PC-9 (cell line): ENCODE data around the gene BORCS5. TPM values are rescaled to one million over a fixed set of nuclear protein-coding genes. Genes with fewer than 3 reads are reported as not detected.
A peak's percentile ranks its signal among the peaks of the same experiment; 100 is the strongest.

ENCODE experiments used
- BruUV-seq: library from RNA; stranded (reverse); fragments of 400-500 nt; replicated peaks from 2 replicates; lab custom pipeline; 2021; lab: Mats Ljungman, UMichigan
- CTCF ChIA-PET: fragments of 300-600 bp; sonication (Branson Sonifier 250); formaldehyde crosslinking; loops from one replicate; lab custom pipeline; 2022; ENCODE audit warnings: antibody characterized with exemption; lab: Charles Lee
- POLR2A ChIA-PET: fragments of 300-600 bp; sonication (Branson Sonifier 250); formaldehyde crosslinking; loops from one replicate; lab custom pipeline; 2022; ENCODE audit warnings: antibody characterized with exemption; ENCODE audit not compliant: unreplicated experiment; lab: Charles Lee
- DNase-seq, 2 experiments: peaks; one replicate each; pipeline versions ENCODE4 v3.0.0 to v3.0.0-alpha.2; 2015 to 2022; ENCODE audit warnings: mixed read lengths in 1 of 2
- H2AFZ ChIP-seq: fragments of 200-600 bp; sonication (generic); 2 replicates; pipeline ENCODE4 v1.8.1; 2017; ENCODE audit warnings: antibody characterized with exemption
- H3F3A ChIP-seq: fragments of 200-600 bp; sonication (generic); 2 replicates; pipeline ENCODE4 v1.8.1; 2017; ENCODE audit warnings: antibody characterized with exemption, mild to moderate bottlenecking, low read depth; ENCODE audit not compliant: insufficient read depth
- H3K27ac ChIP-seq: fragments of 200-600 bp; sonication (generic); 2 replicates; pipeline ENCODE4 v1.6.1; 2016; ENCODE audit warnings: mixed run types
- H3K27me3 ChIP-seq: fragments of 200-600 bp; sonication (generic); 2 replicates; pipeline ENCODE4 v1.6.1; 2016; ENCODE audit warnings: low read depth, mixed run types; ENCODE audit not compliant: insufficient read depth
- H3K36me3 ChIP-seq: fragments of 200-600 bp; sonication (generic); 2 replicates; pipeline ENCODE4 v1.6.1; 2016; ENCODE audit warnings: low read depth, mixed run types
- H3K4me1 ChIP-seq: fragments of 200-600 bp; sonication (generic); replicated peaks from 2 replicates; pipeline ENCODE4 v1.6.1; 2016; ENCODE audit warnings: mixed run types; ENCODE audit not compliant: insufficient read depth
- H3K4me2 ChIP-seq: fragments of 200-600 bp; sonication (generic); 2 replicates; pipeline ENCODE4 v1.6.1; 2017; ENCODE audit warnings: mixed run types
- H3K4me3 ChIP-seq: fragments of 200-600 bp; sonication (generic); 2 replicates; pipeline ENCODE4 v1.6.1; 2016; ENCODE audit warnings: mixed run types
- H3K79me2 ChIP-seq: fragments of 200-600 bp; sonication (generic); 2 replicates; pipeline ENCODE4 v1.6.1; 2017; ENCODE audit warnings: low read depth, mixed run types
- H3K9me2 ChIP-seq: fragments of 200-600 bp; sonication (generic); 2 replicates; pipeline ENCODE4 v1.8.1; 2017; ENCODE audit warnings: mild to moderate bottlenecking; ENCODE audit not compliant: insufficient read depth
- H3K9me3 ChIP-seq: fragments of 200-600 bp; sonication (generic); 2 replicates; pipeline ENCODE4 v1.8.1; 2016; ENCODE audit warnings: low read depth; ENCODE audit not compliant: insufficient read depth
- H4K20me1 ChIP-seq: fragments of 200-600 bp; sonication (generic); 2 replicates; pipeline ENCODE4 v1.8.1; 2017; ENCODE audit not compliant: insufficient read depth
- EZH2 ChIP-seq: fragments of 200-600 bp; sonication (generic); IDR thresholded peaks from 2 replicates; pipeline ENCODE4 v1.8.0; 2017; ENCODE audit warnings: antibody characterized with exemption, low read depth
- intact Hi-C: fragments of 100-400 bp; cut with micrococcal nuclease; formaldehyde crosslinking; loops from one replicate; pipeline ENCODE4 v1.10.0; 2022; ENCODE audit not compliant: unreplicated experiment
- total RNA-seq: library from RNA; stranded (reverse); gene quantifications from 2 replicates; pipeline ENCODE4 v1.2.3, GENCODE V29; 2021
- TF ChIP-seq, protein P1 (sequence below): fragments of 200-600 bp; sonication (generic); conservative IDR thresholded peaks from 2 replicates; pipeline ENCODE4 v1.6.1; 2017; ENCODE audit warnings: mixed run types, antibody characterized with exemption, mild to moderate bottlenecking, moderate library complexity

BORCS5 gene
- total RNA-seq, 1 experiment from 2014 or later, result 19.7 TPM

DNA sequence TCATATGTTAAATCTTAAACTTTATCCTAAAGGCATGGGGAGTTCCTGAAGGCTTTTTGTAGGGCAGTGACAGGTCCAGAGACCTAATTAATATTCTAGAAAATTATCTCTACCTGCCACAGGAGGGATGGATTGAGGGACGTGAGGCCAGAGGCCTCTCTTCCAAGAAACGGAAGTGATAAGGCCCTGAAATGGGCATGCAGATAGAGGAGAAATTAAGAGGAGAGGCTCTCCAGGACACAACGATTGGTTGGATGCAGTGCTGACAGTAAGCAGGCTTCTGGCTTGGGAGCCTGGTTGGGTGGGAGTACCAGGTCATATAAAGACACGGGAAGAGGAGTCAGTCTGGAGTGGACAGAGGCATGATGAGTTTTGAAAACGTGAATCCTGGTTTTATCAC lies 3.1 kb upstream of the BORCS5 start:
- intact Hi-C loops, result no loop called here
- no peak overlapping the region for H2AFZ ChIP-seq
- H3K36me3 ChIP-seq, result no peaks in the 10 kb centered on the region
- no peak overlapping the region for H3K4me2 ChIP-seq
- no peak overlapping the region for H3K4me3 ChIP-seq
- H3F3A ChIP-seq, result peaks cover 25% of the 10 kb centered on the region
- TF ChIP-seq EZH2, result no peak
- TF ChIP-seq, protein P1, sequence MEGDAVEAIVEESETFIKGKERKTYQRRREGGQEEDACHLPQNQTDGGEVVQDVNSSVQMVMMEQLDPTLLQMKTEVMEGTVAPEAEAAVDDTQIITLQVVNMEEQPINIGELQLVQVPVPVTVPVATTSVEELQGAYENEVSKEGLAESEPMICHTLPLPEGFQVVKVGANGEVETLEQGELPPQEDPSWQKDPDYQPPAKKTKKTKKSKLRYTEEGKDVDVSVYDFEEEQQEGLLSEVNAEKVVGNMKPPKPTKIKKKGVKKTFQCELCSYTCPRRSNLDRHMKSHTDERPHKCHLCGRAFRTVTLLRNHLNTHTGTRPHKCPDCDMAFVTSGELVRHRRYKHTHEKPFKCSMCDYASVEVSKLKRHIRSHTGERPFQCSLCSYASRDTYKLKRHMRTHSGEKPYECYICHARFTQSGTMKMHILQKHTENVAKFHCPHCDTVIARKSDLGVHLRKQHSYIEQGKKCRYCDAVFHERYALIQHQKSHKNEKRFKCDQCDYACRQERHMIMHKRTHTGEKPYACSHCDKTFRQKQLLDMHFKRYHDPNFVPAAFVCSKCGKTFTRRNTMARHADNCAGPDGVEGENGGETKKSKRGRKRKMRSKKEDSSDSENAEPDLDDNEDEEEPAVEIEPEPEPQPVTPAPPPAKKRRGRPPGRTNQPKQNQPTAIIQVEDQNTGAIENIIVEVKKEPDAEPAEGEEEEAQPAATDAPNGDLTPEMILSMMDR, result no peak
- no peaks in the 10 kb centered on the region for H4K20me1 ChIP-seq
- no peaks in the 10 kb centered on the region for H3K9me3 ChIP-seq
- ChIA-PET POLR2A (interaction anchor here (0.7 kb wide), 1 partner anchor 210 kb away, joined by 4 read pairs; no protein-coding TSS in a partner anchor), CTCF (no interaction called here)
- DNase-seq, result no peak
- H3K9me2 ChIP-seq, result no peaks in the 10 kb centered on the region
- no peaks in the 10 kb centered on the region for H3K27me3 ChIP-seq
- BruUV-seq, result no TSS peak
- H3K27ac ChIP-seq, result no peak overlapping the region
- peaks cover 16% of the 10 kb centered on the region for H3K79me2 ChIP-seq
- H3K4me1 ChIP-seq, result peaks cover 43% of the 10 kb centered on the region

DNA sequence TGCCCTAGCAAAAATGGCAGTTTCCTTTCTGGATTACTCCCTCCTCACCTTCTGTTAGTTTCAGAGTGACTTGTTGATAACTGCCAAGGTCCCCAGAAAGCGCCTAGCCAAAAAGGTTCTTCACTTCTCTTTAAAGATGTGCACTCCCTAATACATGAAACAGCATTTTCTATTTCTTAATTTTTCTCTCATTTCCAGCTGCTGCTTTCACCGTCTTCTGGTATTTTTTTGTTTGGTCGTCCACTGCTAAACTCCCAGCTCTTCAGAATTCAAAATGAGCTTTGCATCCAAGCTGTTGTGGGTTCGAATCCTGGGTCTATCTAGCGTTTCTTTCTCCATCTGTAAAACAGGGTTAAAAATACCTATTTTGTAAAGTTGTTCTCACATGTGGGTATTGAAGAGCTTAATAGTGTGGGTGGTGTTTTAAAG lies 397 bp upstream of the BORCS5 start:
- TSS peak; percentile 87 for BruUV-seq
- peak overlapping the region; percentile 65 for H3K27ac ChIP-seq
- H3K9me3 ChIP-seq, result no peaks in the 10 kb centered on the region
- H3K4me3 ChIP-seq, result peak overlapping the region; percentile 70
- POLR2A ChIA-PET, result interaction anchor here (0.5 to 0.8 kb wide), 6 partner anchors 18 to 741 kb away, joined by 3 to 10 read pairs (median 5); no protein-coding TSS in a partner anchor
- peak overlapping the region; percentile 95 for H3K4me2 ChIP-seq
- no peaks in the 10 kb centered on the region for H4K20me1 ChIP-seq
- H2AFZ ChIP-seq, result peak overlapping the region; percentile 89
- CTCF ChIA-PET, result interaction anchor here (0.6 to 1.3 kb wide), 5 partner anchors 18 to 667 kb away, joined by 4 to 10 read pairs (median 4); no protein-coding TSS in a partner anchor
- intact Hi-C loops, result loop anchor here (2.0 kb wide), 2 partner anchors 24 to 90 kb away; partner anchors contain the start of gene LRP6
- H3K4me1 ChIP-seq, result peaks cover 25% of the 10 kb centered on the region
- no peaks in the 10 kb centered on the region for H3K9me2 ChIP-seq
- H3K79me2 ChIP-seq, result peaks cover 28% of the 10 kb centered on the region
- DNase-seq, result no peak
- TF ChIP-seq EZH2, result no peak
- no peaks in the 10 kb centered on the region for H3K27me3 ChIP-seq
- peaks cover 8% of the 10 kb centered on the region for H3F3A ChIP-seq
- H3K36me3 ChIP-seq, result no peaks in the 10 kb centered on the region

DNA sequence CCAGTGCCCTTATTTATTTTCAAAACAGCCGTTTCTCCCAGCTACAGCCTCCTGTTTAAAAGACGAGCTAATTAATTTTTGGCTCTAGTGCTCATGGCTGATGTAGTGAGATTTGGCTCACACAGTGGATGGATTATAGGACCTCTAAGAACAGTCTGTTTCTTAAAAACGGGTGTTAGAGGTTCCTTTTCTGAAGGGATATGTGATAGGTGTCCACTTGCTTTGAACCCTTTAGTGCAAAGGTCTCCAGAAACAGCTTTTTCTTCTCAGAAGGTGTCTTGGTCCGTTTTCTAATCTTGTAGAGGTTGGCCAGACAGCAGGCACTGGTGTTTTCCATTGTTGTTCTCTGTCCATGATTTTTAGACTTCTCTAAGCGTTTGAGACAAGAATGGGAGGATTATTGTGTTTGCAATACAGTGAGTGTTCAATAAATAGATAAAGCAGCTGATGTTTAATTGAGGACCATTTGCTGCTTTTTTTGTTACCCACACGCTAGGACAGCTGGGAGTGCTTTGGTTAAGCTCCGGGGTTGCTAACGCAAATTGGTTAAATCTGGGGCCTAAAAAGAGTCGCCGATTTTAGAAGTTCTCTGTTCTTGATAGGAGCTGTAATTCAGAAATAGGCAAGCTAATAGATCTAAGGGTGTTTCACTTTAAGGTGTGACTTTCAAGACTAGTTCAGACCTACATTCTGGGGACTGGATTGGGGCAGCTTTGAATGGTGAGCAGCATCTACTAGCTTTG lies 1.0 kb downstream of the BORCS5 start:
- intact Hi-C loops, result loop anchor here (2.0 kb wide), 2 partner anchors 25 to 91 kb away; partner anchors contain the start of gene LRP6
- Histone ChIP-seq H2AFZ (peak overlapping the region; percentile 89), H3K9me3 (no peaks in the 10 kb centered on the region), H3K4me3 (peak overlapping the region; percentile 70), H3F3A (no peaks in the 10 kb centered on the region), H3K4me1 (peaks cover 16% of the 10 kb centered on the region), H3K79me2 (peaks cover 28% of the 10 kb centered on the region), H3K36me3 (no peaks in the 10 kb centered on the region), H3K9me2 (no peaks in the 10 kb centered on the region), H4K20me1 (no peaks in the 10 kb centered on the region), H3K27ac (peak overlapping the region; percentile 73), H3K4me2 (peak overlapping the region; percentile 95), H3K27me3 (no peaks in the 10 kb centered on the region)
- ChIA-PET CTCF (interaction anchor here (0.6 to 1.3 kb wide), 8 partner anchors 20 to 411 kb away, joined by 3 to 7 read pairs (median 4); no protein-coding TSS in a partner anchor), POLR2A (interaction anchor here (0.6 to 1.1 kb wide), 9 partner anchors 11 to 838 kb away, joined by 3 to 12 read pairs (median 5); partner anchors contain the start of gene BCL2L14)
- no TSS peak for BruUV-seq
- TF ChIP-seq, protein P1, result no peak
- no peak for TF ChIP-seq EZH2
- DNase-seq, result no peak
